ENCODE data around the gene UBE2J1. TPM values are rescaled to one million over a fixed set of nuclear protein-coding genes. Genes with fewer than 3 reads are reported as not detected.

UBE2J1 gene
- polyA plus RNA-seq, 2 of the 4 experiments (the other 2 are of a cell fraction), result 12.6 to 32.7 TPM

DNA sequence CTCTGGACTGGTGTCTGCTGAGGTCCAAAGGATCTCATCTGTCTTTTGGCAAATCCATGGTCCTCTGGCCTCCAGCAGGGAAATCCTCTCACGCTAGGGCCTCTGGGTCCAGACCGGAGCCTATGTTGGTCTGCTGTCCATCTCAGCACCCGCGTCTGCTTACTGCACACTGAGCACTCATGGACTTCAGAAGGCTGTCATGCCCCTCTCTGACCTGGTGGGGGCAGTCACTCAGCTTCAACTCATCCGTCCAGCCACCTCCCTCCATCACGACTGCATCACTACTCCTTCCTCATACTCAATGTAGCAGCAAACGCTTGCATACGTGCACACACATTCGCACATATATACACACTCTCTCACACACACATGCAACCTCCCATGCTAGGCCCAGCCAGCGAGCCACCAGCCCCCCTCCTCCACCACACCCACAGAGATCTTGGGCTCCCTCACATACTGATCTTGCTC is 70.7 kb downstream of the UBE2J1 start:
- ATAC-seq, result peak; percentile 73 to 93; a peak in 5 of 6 replicates
- FAIRE-seq, result no peak
- ChIA-PET CTCF (interaction anchor here (0.6 to 1.1 kb wide), 6 partner anchors 9 to 329 kb away, joined by 3 to 4 read pairs (median 3); no protein-coding TSS in a partner anchor), POLR2A (no interaction called here)
- H3K4me2 ChIP-seq, result no peak overlapping the region
- no peak overlapping the region for H3K27ac ChIP-seq
- WGBS (ENCODE audit: missing lambda C conversion rate), result 54% methylated on average over 10 of the region's 10 CpGs
- H3K4me1 ChIP-seq, result no peaks in the 10 kb centered on the region
- H3K9me3 ChIP-seq, result no peaks in the 10 kb centered on the region
- no peak overlapping the region for H3K4me3 ChIP-seq
- TF ChIP-seq, protein P1, sequence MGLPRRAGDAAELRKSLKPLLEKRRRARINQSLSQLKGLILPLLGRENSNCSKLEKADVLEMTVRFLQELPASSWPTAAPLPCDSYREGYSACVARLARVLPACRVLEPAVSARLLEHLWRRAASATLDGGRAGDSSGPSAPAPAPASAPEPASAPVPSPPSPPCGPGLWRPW (IDR thresholded peaks at IDR 0.05), result no peak
- TF ChIP-seq, protein P2, sequence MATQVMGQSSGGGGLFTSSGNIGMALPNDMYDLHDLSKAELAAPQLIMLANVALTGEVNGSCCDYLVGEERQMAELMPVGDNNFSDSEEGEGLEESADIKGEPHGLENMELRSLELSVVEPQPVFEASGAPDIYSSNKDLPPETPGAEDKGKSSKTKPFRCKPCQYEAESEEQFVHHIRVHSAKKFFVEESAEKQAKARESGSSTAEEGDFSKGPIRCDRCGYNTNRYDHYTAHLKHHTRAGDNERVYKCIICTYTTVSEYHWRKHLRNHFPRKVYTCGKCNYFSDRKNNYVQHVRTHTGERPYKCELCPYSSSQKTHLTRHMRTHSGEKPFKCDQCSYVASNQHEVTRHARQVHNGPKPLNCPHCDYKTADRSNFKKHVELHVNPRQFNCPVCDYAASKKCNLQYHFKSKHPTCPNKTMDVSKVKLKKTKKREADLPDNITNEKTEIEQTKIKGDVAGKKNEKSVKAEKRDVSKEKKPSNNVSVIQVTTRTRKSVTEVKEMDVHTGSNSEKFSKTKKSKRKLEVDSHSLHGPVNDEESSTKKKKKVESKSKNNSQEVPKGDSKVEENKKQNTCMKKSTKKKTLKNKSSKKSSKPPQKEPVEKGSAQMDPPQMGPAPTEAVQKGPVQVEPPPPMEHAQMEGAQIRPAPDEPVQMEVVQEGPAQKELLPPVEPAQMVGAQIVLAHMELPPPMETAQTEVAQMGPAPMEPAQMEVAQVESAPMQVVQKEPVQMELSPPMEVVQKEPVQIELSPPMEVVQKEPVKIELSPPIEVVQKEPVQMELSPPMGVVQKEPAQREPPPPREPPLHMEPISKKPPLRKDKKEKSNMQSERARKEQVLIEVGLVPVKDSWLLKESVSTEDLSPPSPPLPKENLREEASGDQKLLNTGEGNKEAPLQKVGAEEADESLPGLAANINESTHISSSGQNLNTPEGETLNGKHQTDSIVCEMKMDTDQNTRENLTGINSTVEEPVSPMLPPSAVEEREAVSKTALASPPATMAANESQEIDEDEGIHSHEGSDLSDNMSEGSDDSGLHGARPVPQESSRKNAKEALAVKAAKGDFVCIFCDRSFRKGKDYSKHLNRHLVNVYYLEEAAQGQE (IDR thresholded peaks at IDR 0.05), result peak; percentile 52; the same call in 1 of the 2 replicates
- TF ChIP-seq RAD21 (conservative IDR thresholded peaks at IDR 0.05 in 1 of 2, IDR thresholded peaks at IDR 0.05 in 1 of 2), result peak in 1 of 2 experiments; percentile 30; a peak in 1 of 5 replicates
- DNase-seq (ENCODE audit: low read depth in 1 of 2, low spot score in 1 of 2), result peak; percentile 57 to 58

DNA sequence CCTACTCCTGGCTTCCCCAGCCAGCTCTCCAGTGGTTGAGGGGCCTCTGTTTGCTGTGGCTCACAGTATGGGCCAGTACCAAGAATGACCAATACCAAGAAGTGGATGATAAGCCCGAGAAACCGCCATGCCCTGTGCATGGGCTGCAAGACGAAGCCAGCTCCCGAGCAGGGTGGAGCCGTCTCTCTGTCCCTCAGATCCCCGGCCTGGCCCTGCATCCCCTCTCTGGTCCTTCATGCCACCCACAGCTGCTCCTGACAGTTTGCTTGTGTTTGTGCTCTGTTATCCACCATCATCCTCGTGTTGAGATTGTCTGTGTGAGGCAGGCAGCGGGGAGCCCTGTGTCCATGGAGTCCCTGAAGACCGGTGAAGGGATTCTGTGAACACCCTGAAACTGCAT is 73.6 kb downstream of the UBE2J1 start:
- Histone ChIP-seq H3K27ac (no peak overlapping the region), H3K4me2 (no peak overlapping the region), H3K9me3 (no peaks in the 10 kb centered on the region), H3K4me3 (no peak overlapping the region), H3K4me1 (no peaks in the 10 kb centered on the region)
- DNase-seq (ENCODE audit: low read depth in 1 of 2, low spot score in 1 of 2) (no peak), FAIRE-seq (no peak), ATAC-seq (no peak)
- ChIA-PET POLR2A (no interaction called here), CTCF (interaction anchor here (1.4 kb wide), 1 partner anchor 93 kb away, joined by 4 read pairs; no protein-coding TSS in a partner anchor)
- WGBS (ENCODE audit: missing lambda C conversion rate), result 58% methylated on average over 9 of the region's 9 CpGs
- TF ChIP-seq RFX5 (IDR thresholded peaks at IDR 0.05), result no peak
- TF ChIP-seq HOXA7 (CRISPR knock-in tag; IDR thresholded peaks at IDR 0.05), result no peak
- no peak for TF ChIP-seq CBX2 (IDR thresholded peaks at IDR 0.05; ENCODE audit: borderline replicate concordance, low read depth)
- TF ChIP-seq CEBPB (IDR thresholded peaks at IDR 0.05), result no peak
- TF ChIP-seq, protein P1 (IDR thresholded peaks at IDR 0.05), result no peak
- TF ChIP-seq CBX8 (IDR thresholded peaks at IDR 0.05), result no peak
- TF ChIP-seq, protein P3, sequence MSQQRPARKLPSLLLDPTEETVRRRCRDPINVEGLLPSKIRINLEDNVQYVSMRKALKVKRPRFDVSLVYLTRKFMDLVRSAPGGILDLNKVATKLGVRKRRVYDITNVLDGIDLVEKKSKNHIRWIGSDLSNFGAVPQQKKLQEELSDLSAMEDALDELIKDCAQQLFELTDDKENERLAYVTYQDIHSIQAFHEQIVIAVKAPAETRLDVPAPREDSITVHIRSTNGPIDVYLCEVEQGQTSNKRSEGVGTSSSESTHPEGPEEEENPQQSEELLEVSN (IDR thresholded peaks at IDR 0.05; ENCODE audit: borderline replicate concordance, low read depth), result no peak

Other genes starting within 250 kb of the UBE2J1 start
- 1.9 and 2.7 TPM in 2 replicates for gene SRSF12, start 234.7 kb downstream of the UBE2J1 start, polyA plus RNA-seq (2011; rRNA removed)
- gene SRSF12, start 234.7 kb downstream of the UBE2J1 start, polyA plus RNA-seq (2017; fragmentation: RNase III; extraction: RNeasy Plus Mini Kit Qiagen cat#74134 plus additional on column Dnase treatment), result 0.98 to 1.5 TPM (median 1.3 TPM) in 3 replicates
- 17.4 and 25.4 TPM in 2 replicates for gene PM20D2, start 206.7 kb downstream of the UBE2J1 start, polyA plus RNA-seq (2011; rRNA removed)
- 13.3 to 14.7 TPM (median 13.9 TPM) in 3 replicates for gene PM20D2, start 206.7 kb downstream of the UBE2J1 start, polyA plus RNA-seq (2017; fragmentation: RNase III; extraction: RNeasy Plus Mini Kit Qiagen cat#74134 plus additional on column Dnase treatment)
- gene GABRR1, start 135.4 kb downstream of the UBE2J1 start, polyA plus RNA-seq (2011; rRNA removed), result not detected in 2 replicates
- not detected in 3 replicates for gene GABRR1, start 135.4 kb downstream of the UBE2J1 start, polyA plus RNA-seq (2017; fragmentation: RNase III; extraction: RNeasy Plus Mini Kit Qiagen cat#74134 plus additional on column Dnase treatment)
- gene GABRR2, start 37.4 kb downstream of the UBE2J1 start, polyA plus RNA-seq (2011; rRNA removed), result 0.09 and 0.12 TPM in 2 replicates
- gene GABRR2, start 37.4 kb downstream of the UBE2J1 start, polyA plus RNA-seq (2017; fragmentation: RNase III; extraction: RNeasy Plus Mini Kit Qiagen cat#74134 plus additional on column Dnase treatment), result 0.05 to 0.21 TPM (median 0.08 TPM) in 3 replicates
- gene RRAGD, start 59.6 kb upstream of the UBE2J1 start, polyA plus RNA-seq (2011; rRNA removed), result 0.72 and 1.2 TPM in 2 replicates
- 0.58 to 1.2 TPM (median 0.79 TPM) in 3 replicates for gene RRAGD, start 59.6 kb upstream of the UBE2J1 start, polyA plus RNA-seq (2017; fragmentation: RNase III; extraction: RNeasy Plus Mini Kit Qiagen cat#74134 plus additional on column Dnase treatment)
- 2.9 and 3.6 TPM in 2 replicates for gene ANKRD6, start 80.4 kb upstream of the UBE2J1 start, polyA plus RNA-seq (2011; rRNA removed)
- gene ANKRD6, start 80.4 kb upstream of the UBE2J1 start, polyA plus RNA-seq (2017; fragmentation: RNase III; extraction: RNeasy Plus Mini Kit Qiagen cat#74134 plus additional on column Dnase treatment), result 2.1 to 2.5 TPM (median 2.2 TPM) in 3 replicates